SK-N-SH (cell line): Measurements from ENCODE around the gene NEDD1.

Experiments
- CTCF ChIP-seq: fragments of 200-600 bp; sonication (generic); IDR thresholded peaks from 2 replicates; pipeline ENCODE4 v1.6.1; 2017; ENCODE audit warnings: antibody characterized with exemption, mild to moderate bottlenecking, moderate library complexity
- EZH2phosphoT487 ChIP-seq: fragments of 200-600 bp; sonication (generic); IDR thresholded peaks from 2 replicates; pipeline ENCODE4 v1.6.1; 2017; ENCODE audit warnings: low read depth, mixed run types, mild to moderate bottlenecking, antibody characterized with exemption, moderate library complexity, borderline replicate concordance
- GABPA ChIP-seq: IDR thresholded peaks from 2 replicates; pipeline ENCODE4 v1.4.0; 2012; ENCODE audit warnings: low read depth, mild to moderate bottlenecking
- JUND ChIP-seq: IDR thresholded peaks from 2 replicates; pipeline ENCODE4 v1.4.0; 2012
- MXI1 ChIP-seq: IDR thresholded peaks from 2 replicates; pipeline ENCODE4 v1.6.1; 2012; ENCODE audit warnings: mild to moderate bottlenecking, low read depth, low read length, improper control_type of control experiment
- NRF1 ChIP-seq: IDR thresholded peaks from 2 replicates; pipeline ENCODE4 v1.6.1; 2012; ENCODE audit warnings: low read depth, mild to moderate bottlenecking, low read length
- RAD21 ChIP-seq: IDR thresholded peaks from 2 replicates; pipeline ENCODE4 v1.6.1; 2012; ENCODE audit warnings: mild to moderate bottlenecking, low read length
- SIN3A ChIP-seq: IDR thresholded peaks from 2 replicates; pipeline ENCODE4 v1.6.1; 2012; ENCODE audit warnings: low read depth, mild to moderate bottlenecking, low read length, moderate library complexity, borderline replicate concordance
- USF2 ChIP-seq: fragments of 150-350 bp; IDR thresholded peaks from 2 replicates; pipeline ENCODE4 v1.6.1; 2017; ENCODE audit warnings: antibody characterized with exemption, low read length, low read depth, borderline replicate concordance

- no peak for TF ChIP-seq USF2
- TF ChIP-seq CTCF: no peak
- TF ChIP-seq RAD21: no peak
- TF ChIP-seq SIN3A: no peak
- TF ChIP-seq MXI1: no peak
- TF ChIP-seq GABPA: peak; percentile 85
- TF ChIP-seq JUND: no peak
- 0 out of 2 replicates have a peak, but pooled peaks have one; percentile 8 for TF ChIP-seq NRF1
- TF ChIP-seq EZH2phosphoT487: no peak
These were observed at the start of gene NEDD1 for GRCh38 chr12:96906849-96907670.
